K562 (cell line): ENCODE results near the gene NINJ2. TPM values are rescaled to one million over a fixed set of nuclear protein-coding genes. Genes with fewer than 3 reads are reported as not detected.

Experiments
- ATAC-seq: fragments of 200-7000 bp; cut with Tn5 transposase; 3 replicates; pipeline ENCODE4 v1.9.1; 2020; ENCODE audit warnings: moderate library complexity
- BruUV-seq: library from RNA; stranded (reverse); fragments of 400-500 nt; replicated peaks from 2 replicates; lab custom pipeline; 2021; lab: Mats Ljungman, UMichigan
- CTCF ChIA-PET: fragments of 300-600 bp; formaldehyde crosslinking; extraction: SDS; loops from one replicate; lab custom pipeline; 2021; ENCODE audit warnings: low intra/inter-chr PET ratio; lab: Yijun Ruan, JAX
- POLR2A ChIA-PET: fragments of 300-600, 350-650 bp; sonication (Branson Sonifier 250); formaldehyde crosslinking; extraction: SDS; loops from one replicate; lab custom pipeline; 2021; ENCODE audit warnings: antibody characterized with exemption, inconsistent platforms; lab: Yijun Ruan, JAX
- DNase-seq, 4 experiments: peaks; one replicate each; pipeline versions ENCODE4 v3.0.0 to v3.0.0-alpha.2; 2011 to 2018; ENCODE audit warnings: low spot score in 3 of 4, mixed read lengths in 3 of 4; ENCODE audit errors: extremely low read depth in 1 of 4
- FAIRE-seq: peaks from 2 replicates; lab custom pipeline; 2011; peaks lifted over from hg19 to GRCh38; lab: Jason Lieb, UNC
- H2AFZ ChIP-seq: 2 replicates; pipeline ENCODE4 v1.6.0; 2011; ENCODE audit warnings: low read depth, low read length, control low read depth, inconsistent platforms
- H3K27ac ChIP-seq: fragments of 200-600 bp; 3 replicates; pipeline ENCODE4 v1.8.0; 2011; ENCODE audit warnings: low read depth, mild to moderate bottlenecking, control low read depth, inconsistent platforms, low read length, moderate library complexity, mixed read lengths; ENCODE audit errors: extremely low read depth
- H3K27me3 ChIP-seq, 2 experiments: fragments of 300-600 bp in 1 of 2; 2 replicates in 1 of 2; 3 replicates in 1 of 2; pipeline versions ENCODE4 v1.6.0 to v1.8.0; 2011; ENCODE audit warnings: inconsistent platforms in 2 of 2, low read length in 2 of 2, mild to moderate bottlenecking in 1 of 2, mixed read lengths in 1 of 2, moderate library complexity in 1 of 2; ENCODE audit not compliant: control insufficient read depth in 2 of 2, insufficient read depth in 2 of 2
- H3K36me3 ChIP-seq: fragments of 300-600 bp; 3 replicates; pipeline ENCODE4 v1.8.0; 2011; ENCODE audit warnings: mild to moderate bottlenecking, low read length, inconsistent platforms; ENCODE audit not compliant: control insufficient read depth, insufficient read depth
- H3K4me1 ChIP-seq, 2 experiments: fragments of 200-600 bp in 1 of 2; replicated peaks in 1 of 2; 2 replicates in 1 of 2; 3 replicates in 1 of 2; pipeline versions ENCODE4 v1.5.1 to v1.8.0; 2011; ENCODE audit warnings: inconsistent platforms in 2 of 2, low read length in 2 of 2, mild to moderate bottlenecking in 1 of 2, mixed read lengths in 1 of 2, moderate library complexity in 1 of 2; ENCODE audit not compliant: control insufficient read depth in 2 of 2, insufficient read depth in 2 of 2
- H3K4me2 ChIP-seq: 2 replicates; pipeline ENCODE4 v1.6.1; 2011; ENCODE audit warnings: low read length, control low read depth, inconsistent platforms, mixed read lengths; ENCODE audit not compliant: insufficient read depth
- H3K4me3 ChIP-seq: fragments of 200-600 bp; sonication (generic), shearing (Covaris generic); 2 replicates; pipeline ENCODE4 v1.5.1; 2016; ENCODE audit warnings: control low read depth, inconsistent platforms
- H3K79me2 ChIP-seq: fragments of 200-600 bp; 3 replicates; pipeline ENCODE4 v1.8.0; 2011; ENCODE audit warnings: low read length, inconsistent platforms; ENCODE audit not compliant: control insufficient read depth, insufficient read depth
- H3K9ac ChIP-seq, 2 experiments: 2 replicates each; pipeline versions ENCODE4 v1.6.0 to v1.6.1; 2011; ENCODE audit warnings: low read depth in 2 of 2, low read length in 2 of 2, control low read depth in 1 of 2, inconsistent platforms in 1 of 2, mild to moderate bottlenecking in 1 of 2, mixed read lengths in 1 of 2; ENCODE audit not compliant: insufficient read depth in 1 of 2
- H3K9me1 ChIP-seq: one replicate; pipeline ENCODE4 v1.6.0; 2011; ENCODE audit warnings: inconsistent platforms, mild to moderate bottlenecking, low read length, moderate library complexity; ENCODE audit not compliant: control insufficient read depth, insufficient read depth
- H3K9me3 ChIP-seq: replicated peaks from 2 replicates; pipeline ENCODE4 v1.5.1; 2011; ENCODE audit warnings: low read depth, low read length, inconsistent platforms; ENCODE audit not compliant: control insufficient read depth, insufficient read depth
- H4K20me1 ChIP-seq: replicated peaks from 2 replicates; pipeline ENCODE4 v1.6.1; 2011; ENCODE audit warnings: low read length, inconsistent platforms, mixed read lengths; ENCODE audit not compliant: control insufficient read depth, insufficient read depth
- CBX1 ChIP-seq: sonication (generic); IDR thresholded peaks from 2 replicates; pipeline ENCODE4 v1.6.1; 2016; ENCODE audit warnings: antibody characterized with exemption, low read depth, mild to moderate bottlenecking
- ETS2 ChIP-seq: IDR thresholded peaks from 2 replicates; pipeline ENCODE4 v1.6.1; 2016; ENCODE audit warnings: borderline replicate concordance, missing genetic modification characterization, mild to moderate bottlenecking, moderate library complexity, missing compliant biosample characterization; ENCODE audit not compliant: poor library complexity, severe bottlenecking
- PCBP1 ChIP-seq: fragments of 200-400 bp; formaldehyde crosslinking; IDR thresholded peaks from 2 replicates; pipeline ENCODE4 v1.6.1; 2018; ENCODE audit warnings: mild to moderate bottlenecking, low read depth, low read length; ENCODE audit not compliant: poor library complexity, severe bottlenecking
- PPARD ChIP-seq: fragments of 250-450 bp; sonication (Bioruptor Pico); IDR thresholded peaks from 2 replicates; pipeline ENCODE4 v1.8.0; 2022; ENCODE audit warnings: inconsistent platforms, mild to moderate bottlenecking, moderate library complexity
- SETDB1 ChIP-seq: IDR thresholded peaks from one replicate; pipeline ENCODE4 v1.6.1; 2012; ENCODE audit warnings: low read length, control low read depth, inconsistent platforms
- SOX6 ChIP-seq: fragments of 450-650 bp; IDR thresholded peaks from 2 replicates; pipeline ENCODE4 v1.6.1; 2014; ENCODE audit warnings: mild to moderate bottlenecking
- TAF7 ChIP-seq: fragments of 450-650 bp; IDR thresholded peaks from 2 replicates; pipeline ENCODE4 v1.6.1; 2016; ENCODE audit warnings: missing genetic modification characterization, missing compliant biosample characterization
- TRIM28 ChIP-seq: fragments of 450-650 bp; IDR thresholded peaks from 2 replicates; pipeline ENCODE4 v1.6.1; 2017
- ZNF124 ChIP-seq: sonication (generic); formaldehyde crosslinking; IDR thresholded peaks from 2 replicates; pipeline ENCODE4 v1.8.1; 2022; ENCODE audit warnings: missing genetic modification reagents
- WGBS: fragments of 100-300 bp; shearing (Covaris generic); methylation state at CpG from one replicate; pipeline ENCODE4 v1.1.6; 2016; ENCODE audit warnings: low coverage, mixed read lengths; ENCODE audit not compliant: insufficient coverage; ENCODE audit errors: missing lambda C conversion rate; 5-methylcytosine and 5-hydroxymethylcytosine counted together
- in situ Hi-C: fragments of 300-500 bp; cut with MboI; formaldehyde crosslinking; loops from 4 replicates; pipeline ENCODE4 v1.15.0; 2018; ENCODE audit warnings: inconsistent platforms, mixed read lengths
- intact Hi-C: fragments of 100-400 bp; cut with micrococcal nuclease; formaldehyde crosslinking; loops from 2 replicates; pipeline ENCODE4 v1.14.2; 2022
- polyA plus RNA-seq, 8 experiments: library from polyadenylated mRNA; depleted of rRNA in 4 of 8; stranded (reverse) in 5 of 8; unstranded in 3 of 8; fragments of >200 nt; fragmentation: Nextera tagmentation in 2 of 8; fragmentation: Illumina TruSeq in 1 of 8; extraction: Ambion mirVana in 2 of 8; extraction: Trizol in 1 of 8; gene quantifications; 2 replicates each; pipeline versions ENCODE4 v1.2.1 to v1.2.3, GENCODE V29; 2011 to 2014; ENCODE audit warnings: inconsistent platforms in 1 of 8, missing spikeins in 1 of 8
- total RNA-seq, 7 experiments: library from RNA; depleted of rRNA in 6 of 7; stranded (reverse); fragments of >200 nt in 6 of 7; fragmentation: Illumina TruSeq in 2 of 7; extraction: Trizol in 2 of 7; gene quantifications; 2 replicates each; pipeline versions ENCODE4 v1.2.1 to v1.2.3, GENCODE V29; 2011 to 2021; ENCODE audit warnings: low replicate concordance in 1 of 7
- TF ChIP-seq, protein P1 (sequence below): fragments of 450-650 bp; IDR thresholded peaks from 2 replicates; pipeline ENCODE4 v1.6.1; 2016; ENCODE audit warnings: low read depth

The NINJ2 gene
- total and polyA plus RNA-seq, 9 of the 15 experiments (the other 6 are each of a cell fraction or from before 2014, with no cell fraction given), result 2.6 to 16.0 (median 4.5) TPM

DNA sequence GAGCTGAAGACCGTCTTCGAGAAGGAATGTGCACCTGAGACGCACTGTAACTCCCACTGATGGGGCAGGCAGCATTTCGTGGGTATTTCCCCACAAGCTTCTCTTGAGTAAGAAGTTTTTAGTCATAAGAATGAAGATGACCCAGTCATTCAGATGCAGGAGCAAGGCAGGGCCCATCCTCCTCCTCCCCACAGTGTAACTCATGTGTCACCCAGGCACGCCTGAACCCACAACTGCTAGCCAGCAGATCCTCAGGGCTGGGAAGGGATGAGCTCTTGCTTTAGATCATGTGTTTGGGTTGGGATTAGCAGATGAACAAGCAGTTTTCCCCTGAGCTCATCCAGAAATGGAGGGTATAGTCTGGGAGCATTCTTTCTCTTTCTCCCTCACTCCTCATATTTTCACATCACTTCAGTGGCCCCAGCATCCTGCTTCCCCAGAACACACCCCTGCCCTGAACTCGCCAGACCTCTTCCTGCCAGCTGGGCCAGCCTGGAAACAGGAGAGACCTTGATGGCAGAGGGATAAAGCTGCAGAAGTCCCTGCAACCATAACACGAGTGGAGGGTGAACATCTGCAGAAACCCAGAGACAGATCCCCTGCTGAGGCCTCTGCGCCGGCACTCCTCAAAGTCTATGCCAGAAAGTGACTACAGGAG, 130.2 kb downstream of the NINJ2 start:
- TF ChIP-seq SOX6 (no peak), PCBP1 (no peak), TAF7 (tag) (no peak), ZNF124 (CRISPR knock-in tag) (no peak), SETDB1 (no peak), TRIM28 (no peak), PPARD (no peak), CBX1 (no peak), ETS2 (tag) (no peak)
- TF ChIP-seq, protein P1, sequence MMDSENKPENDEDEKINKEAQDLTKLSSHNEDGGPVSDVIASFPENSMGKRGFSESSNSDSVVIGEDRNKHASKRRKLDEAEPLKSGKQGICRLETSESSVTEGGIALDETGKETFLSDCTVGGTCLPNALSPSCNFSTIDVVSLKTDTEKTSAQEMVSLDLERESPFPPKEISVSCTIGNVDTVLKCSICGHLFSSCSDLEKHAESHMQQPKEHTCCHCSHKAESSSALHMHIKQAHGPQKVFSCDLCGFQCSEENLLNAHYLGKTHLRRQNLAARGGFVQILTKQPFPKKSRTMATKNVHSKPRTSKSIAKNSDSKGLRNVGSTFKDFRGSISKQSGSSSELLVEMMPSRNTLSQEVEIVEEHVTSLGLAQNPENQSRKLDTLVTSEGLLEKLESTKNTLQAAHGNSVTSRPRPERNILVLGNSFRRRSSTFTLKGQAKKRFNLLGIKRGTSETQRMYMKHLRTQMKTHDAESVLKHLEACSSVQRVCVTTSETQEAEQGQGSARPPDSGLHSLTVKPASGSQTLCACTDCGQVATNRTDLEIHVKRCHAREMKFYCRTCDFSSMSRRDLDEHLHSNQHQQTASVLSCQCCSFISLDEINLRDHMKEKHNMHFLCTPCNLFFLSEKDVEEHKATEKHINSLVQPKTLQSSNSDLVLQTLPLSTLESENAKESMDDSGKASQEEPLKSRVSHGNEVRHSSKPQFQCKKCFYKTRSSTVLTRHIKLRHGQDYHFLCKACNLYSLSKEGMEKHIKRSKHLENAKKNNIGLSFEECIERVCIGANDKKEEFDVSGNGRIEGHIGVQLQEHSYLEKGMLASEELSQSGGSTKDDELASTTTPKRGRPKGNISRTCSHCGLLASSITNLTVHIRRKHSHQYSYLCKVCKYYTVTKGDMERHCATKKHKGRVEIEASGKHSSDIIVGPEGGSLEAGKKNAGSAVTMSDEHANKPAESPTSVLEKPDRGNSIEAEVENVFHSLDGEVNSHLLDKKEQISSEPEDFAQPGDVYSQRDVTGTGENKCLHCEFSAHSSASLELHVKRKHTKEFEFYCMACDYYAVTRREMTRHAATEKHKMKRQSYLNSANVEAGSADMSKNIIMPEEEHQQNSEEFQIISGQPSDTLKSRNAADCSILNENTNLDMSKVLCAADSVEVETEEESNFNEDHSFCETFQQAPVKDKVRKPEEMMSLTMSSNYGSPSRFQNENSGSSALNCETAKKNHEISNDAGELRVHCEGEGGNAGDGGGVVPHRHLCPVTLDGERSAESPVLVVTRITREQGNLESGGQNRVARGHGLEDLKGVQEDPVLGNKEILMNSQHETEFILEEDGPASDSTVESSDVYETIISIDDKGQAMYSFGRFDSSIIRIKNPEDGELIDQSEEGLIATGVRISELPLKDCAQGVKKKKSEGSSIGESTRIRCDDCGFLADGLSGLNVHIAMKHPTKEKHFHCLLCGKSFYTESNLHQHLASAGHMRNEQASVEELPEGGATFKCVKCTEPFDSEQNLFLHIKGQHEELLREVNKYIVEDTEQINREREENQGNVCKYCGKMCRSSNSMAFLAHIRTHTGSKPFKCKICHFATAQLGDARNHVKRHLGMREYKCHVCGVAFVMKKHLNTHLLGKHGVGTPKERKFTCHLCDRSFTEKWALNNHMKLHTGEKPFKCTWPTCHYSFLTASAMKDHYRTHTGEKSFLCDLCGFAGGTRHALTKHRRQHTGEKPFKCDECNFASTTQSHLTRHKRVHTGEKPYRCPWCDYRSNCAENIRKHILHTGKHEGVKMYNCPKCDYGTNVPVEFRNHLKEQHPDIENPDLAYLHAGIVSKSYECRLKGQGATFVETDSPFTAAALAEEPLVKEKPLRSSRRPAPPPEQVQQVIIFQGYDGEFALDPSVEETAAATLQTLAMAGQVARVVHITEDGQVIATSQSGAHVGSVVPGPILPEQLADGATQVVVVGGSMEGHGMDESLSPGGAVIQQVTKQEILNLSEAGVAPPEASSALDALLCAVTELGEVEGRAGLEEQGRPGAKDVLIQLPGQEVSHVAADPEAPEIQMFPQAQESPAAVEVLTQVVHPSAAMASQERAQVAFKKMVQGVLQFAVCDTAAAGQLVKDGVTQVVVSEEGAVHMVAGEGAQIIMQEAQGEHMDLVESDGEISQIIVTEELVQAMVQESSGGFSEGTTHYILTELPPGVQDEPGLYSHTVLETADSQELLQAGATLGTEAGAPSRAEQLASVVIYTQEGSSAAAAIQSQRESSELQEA, result no peak
- no peak for ATAC-seq
- WGBS, result 3% methylated on average over 7 of the region's 9 CpGs
- Histone ChIP-seq H3K27ac (no peak overlapping the region), H3K4me3 (no peak overlapping the region), H3K4me2 (no peak overlapping the region), H3K4me1 (no peaks in the 10 kb centered on the region), H2AFZ (no peak overlapping the region), H3K9me1 (no peaks in the 10 kb centered on the region), H3K9ac (no peak overlapping the region), H4K20me1 (no peaks in the 10 kb centered on the region), H3K9me3 (no peaks in the 10 kb centered on the region), H3K79me2 (no peaks in the 10 kb centered on the region), H3K27me3 (peaks cover 17 to 56% of the 10 kb centered on the region in 2 experiments), H3K36me3 (no peaks in the 10 kb centered on the region)
- intact Hi-C loops, result no loop called here
- ChIA-PET CTCF (no interaction called here), POLR2A (interaction anchor here (0.5 to 1.2 kb wide), 2 partner anchors 10 to 136 kb away, joined by 3 to 6 read pairs; no protein-coding TSS in a partner anchor)
- no TSS peak for BruUV-seq
- no peak for DNase-seq
- FAIRE-seq, result no peak
- in situ Hi-C loops, result no loop called here
